NK-92 treated with Interleukin-12 subunit alpha and Interleukin-12 subunit beta, amount 100 ng/mL, for 24 hours (cell line): ENCODE data around the gene SLC36A3.

Experiments
- DNase-seq: peaks from one replicate; lab custom pipeline; 2025; lab: John Stamatoyannopoulos, UW

SLC36A3 gene

GRCh38 chr5:151298063-151298855, 5.3 kb downstream of the SLC36A3 start:
- no peak for DNase-seq

- DNase-seq, result no peak
These were observed 6.6 kb downstream of the SLC36A3 start for GRCh38 chr5:151296974-151297373.

GRCh38 chr5:151296478-151296830, 7.1 kb downstream of the SLC36A3 start:
- no peak for DNase-seq

GRCh38 chr5:151295791-151296477, 7.6 kb downstream of the SLC36A3 start:
- no peak for DNase-seq

- DNase-seq, result no peak
These were observed 8.4 kb downstream of the SLC36A3 start for GRCh38 chr5:151295138-151295537.

GRCh38 chr5:151293624-151294023, 9.9 kb downstream of the SLC36A3 start:
- DNase-seq, result no peak

- DNase-seq, result no peak
These were observed 15.4 kb downstream of the SLC36A3 start for GRCh38 chr5:151288180-151288579.

- DNase-seq, result no peak
These were observed 17.3 kb downstream of the SLC36A3 start for GRCh38 chr5:151286246-151286645.

- no peak for DNase-seq
These were observed 17.9 kb downstream of the SLC36A3 start for GRCh38 chr5:151285683-151286082.

- DNase-seq, result no peak
These were observed 19.1 kb downstream of the SLC36A3 start for GRCh38 chr5:151284392-151284967.

- no peak for DNase-seq
These were observed 20.3 kb downstream of the SLC36A3 start for GRCh38 chr5:151283120-151283825.

GRCh38 chr5:151281001-151281639, 22.4 kb downstream of the SLC36A3 start:
- no peak for DNase-seq

GRCh38 chr5:151280443-151280842, 23.1 kb downstream of the SLC36A3 start:
- DNase-seq, result no peak

GRCh38 chr5:151278845-151279244, 24.7 kb downstream of the SLC36A3 start:
- DNase-seq, result no peak

GRCh38 chr5:151275803-151276202, 27.8 kb downstream of the SLC36A3 start:
- DNase-seq, result no peak

GRCh38 chr5:151274666-151275065, 28.9 kb downstream of the SLC36A3 start:
- DNase-seq, result no peak

GRCh38 chr5:151271336-151271735, 32.2 kb downstream of the SLC36A3 start:
- DNase-seq, result no peak

- DNase-seq, result no peak
These were observed 33.0 kb downstream of the SLC36A3 start for GRCh38 chr5:151270599-151270998.

GRCh38 chr5:151267491-151268260, 35.9 kb downstream of the SLC36A3 start:
- DNase-seq, result no peak

- DNase-seq, result no peak
These were observed 39.5 kb downstream of the SLC36A3 start for GRCh38 chr5:151264113-151264512.

- DNase-seq, result no peak
These were observed 41.0 kb downstream of the SLC36A3 start for GRCh38 chr5:151262532-151262931.
